Suppressor macrophage treated with lipopolysaccharide for 4 hours (primary cell): ENCODE measurements around the gene LRRC8B.
A peak's percentile ranks its signal among the peaks of the same experiment; 100 is the strongest.
"Not testable (repeated sequence)": the region's sequence is repeated elsewhere in the genome, so short reads cannot be mapped to it uniquely, and the experiment has no call there.

Experiments used
- DNase-seq: peaks from one replicate; pipeline ENCODE4 v3.0.0-alpha.2; 2020

The LRRC8B gene

GRCh38 chr1:89609781-89610456 is 85.3 kb downstream of the LRRC8B start:
- DNase-seq: no peak

GRCh38 chr1:89610457-89611011 is 85.9 kb downstream of the LRRC8B start:
- no peak for DNase-seq

DNA sequence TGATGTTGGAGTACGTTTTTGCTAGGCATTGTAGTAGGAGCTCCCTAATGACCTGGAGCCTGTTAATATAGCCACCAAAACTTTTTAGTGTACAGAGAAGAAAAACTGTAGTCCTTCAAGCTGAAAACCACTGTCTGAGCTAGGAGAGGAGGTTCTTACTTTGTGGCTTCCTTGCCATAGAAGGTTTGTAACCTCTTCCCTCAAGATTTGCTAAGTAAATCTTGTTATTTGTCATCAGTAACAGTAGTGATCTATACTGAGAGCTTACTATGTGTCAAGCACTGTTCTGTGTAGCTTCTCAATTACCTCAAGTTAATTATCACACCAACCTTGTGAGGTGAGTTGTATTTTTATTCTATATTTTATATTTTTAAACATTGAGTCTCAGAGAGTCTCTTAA is 87.1 kb downstream of the LRRC8B start:
- no peak for DNase-seq

GRCh38 chr1:89613928-89614327 is 89.3 kb downstream of the LRRC8B start:
- DNase-seq: no peak

- DNase-seq: peak; percentile 60
Measured at GRCh38 chr1:89615676-89616598, 91.3 kb downstream of the LRRC8B start.

DNA sequence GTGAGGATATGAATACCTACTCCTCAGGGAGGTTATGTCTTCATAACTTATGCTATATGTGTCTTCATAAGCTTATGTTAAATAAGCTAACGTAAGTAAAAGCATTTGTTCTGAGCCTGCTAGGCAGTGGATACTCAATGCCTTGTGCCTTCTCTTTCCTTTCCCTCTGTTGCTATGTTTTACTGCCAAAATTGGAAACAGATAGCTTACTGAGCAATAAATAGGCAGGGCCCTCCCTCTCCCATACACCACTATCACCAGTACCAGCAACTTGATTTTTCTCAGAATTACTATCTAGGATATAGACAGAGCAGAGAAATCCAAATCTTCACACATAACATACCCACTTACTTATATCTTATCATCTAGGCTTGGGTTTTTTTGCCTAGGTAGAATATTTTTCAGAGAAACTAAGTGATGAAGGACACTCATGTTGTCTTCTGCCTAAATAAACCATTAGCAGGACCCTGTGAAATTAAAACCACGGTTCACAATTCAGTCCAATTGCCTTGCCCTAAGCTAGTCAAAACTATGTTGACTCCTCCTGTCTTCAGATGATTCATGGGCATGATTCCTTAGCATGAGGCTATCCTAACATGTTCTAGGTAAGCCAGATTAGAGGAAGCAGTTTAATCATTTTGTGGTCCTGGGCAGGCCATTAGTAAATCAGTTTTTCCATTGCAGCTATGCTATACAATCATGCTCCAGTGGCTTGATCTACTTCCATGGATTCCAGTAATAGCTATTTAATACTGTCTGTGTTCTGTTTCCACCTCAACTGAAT is 92.4 kb downstream of the LRRC8B start:
- no peak for DNase-seq

DNA sequence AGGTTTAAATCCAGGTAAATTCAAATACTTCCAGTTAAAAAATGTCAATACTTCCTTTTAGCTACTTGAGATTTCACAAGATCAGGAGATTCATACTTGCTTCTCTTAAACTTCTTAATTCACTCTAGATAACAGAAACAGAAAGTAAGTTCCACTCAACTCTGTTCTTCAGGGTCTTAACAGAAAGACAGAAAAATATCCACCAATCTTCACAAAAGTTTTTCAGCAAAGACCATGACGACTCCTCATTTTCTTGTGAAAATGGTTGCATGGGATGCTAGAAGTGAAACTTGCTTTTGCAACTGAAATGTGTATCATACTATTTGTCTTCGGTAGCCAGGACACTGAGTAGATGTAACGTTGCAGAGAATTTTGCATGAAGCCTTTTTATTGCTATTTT is 96.0 kb downstream of the LRRC8B start:
- DNase-seq: peak; percentile 26

GRCh38 chr1:89622895-89623294 is 98.3 kb downstream of the LRRC8B start:
- DNase-seq: no peak

DNA sequence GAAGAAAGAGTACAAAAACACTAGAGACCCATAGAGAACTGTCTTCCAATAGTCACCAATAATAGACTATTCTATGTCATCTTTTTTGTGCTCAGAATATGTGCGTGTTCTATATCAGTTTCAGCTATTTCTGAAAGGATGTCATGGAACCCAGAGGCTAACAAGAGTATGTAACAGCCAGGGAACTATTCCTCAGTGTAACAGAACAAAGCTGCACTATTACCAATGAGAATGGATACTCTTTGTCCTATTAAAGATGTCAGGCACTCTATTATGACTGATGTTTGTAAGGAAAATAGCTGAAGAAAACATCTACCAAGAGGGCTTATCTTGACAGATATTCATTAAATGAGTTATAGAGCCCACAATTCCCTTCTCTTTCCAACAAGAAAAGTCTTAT is 99.7 kb downstream of the LRRC8B start:
- DNase-seq: no peak

- DNase-seq: no peak
Measured at GRCh38 chr1:89624715-89625323, 100.2 kb downstream of the LRRC8B start.

DNA sequence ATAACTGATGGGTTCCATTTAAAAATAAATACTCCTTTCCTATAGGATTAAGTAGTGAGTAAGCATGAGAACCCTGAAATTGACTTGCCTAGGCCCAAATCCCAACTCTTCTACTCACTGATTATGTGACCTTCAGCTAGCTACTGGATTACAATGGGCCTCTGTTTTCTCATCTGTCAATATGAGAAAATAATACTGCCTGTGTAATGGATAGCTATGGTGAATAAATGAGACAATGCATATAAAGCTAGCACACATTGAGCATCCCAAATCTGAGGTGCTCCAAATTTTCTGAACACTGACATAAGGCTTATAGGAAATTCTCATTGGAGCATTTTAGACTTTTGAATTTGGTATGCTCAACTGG is 103.0 kb downstream of the LRRC8B start:
- DNase-seq: no peak

DNA sequence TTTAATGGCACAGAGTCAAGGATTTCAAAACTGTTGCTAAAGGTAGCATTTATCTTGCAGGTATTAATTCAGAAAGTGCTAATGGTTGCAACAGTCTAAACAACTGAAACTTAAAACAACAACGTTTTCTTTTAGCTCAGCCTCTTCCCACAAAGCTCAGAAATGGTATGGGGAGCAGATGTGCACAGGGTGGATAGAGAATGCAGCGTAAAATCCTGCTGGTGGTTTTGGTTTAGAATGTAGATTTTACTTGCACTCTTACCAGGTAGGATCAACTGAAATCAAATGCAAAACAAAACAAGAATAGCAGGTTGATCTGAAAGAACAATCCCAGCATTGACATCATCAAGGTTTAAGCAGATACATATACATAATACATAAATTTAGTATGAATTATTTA is 104.5 kb downstream of the LRRC8B start:
- DNase-seq: no peak

- DNase-seq: not testable (repeated sequence)
Measured at GRCh38 chr1:89629600-89629999, 105.0 kb downstream of the LRRC8B start.

GRCh38 chr1:89630048-89630447 is 105.4 kb downstream of the LRRC8B start:
- no peak for DNase-seq

DNA sequence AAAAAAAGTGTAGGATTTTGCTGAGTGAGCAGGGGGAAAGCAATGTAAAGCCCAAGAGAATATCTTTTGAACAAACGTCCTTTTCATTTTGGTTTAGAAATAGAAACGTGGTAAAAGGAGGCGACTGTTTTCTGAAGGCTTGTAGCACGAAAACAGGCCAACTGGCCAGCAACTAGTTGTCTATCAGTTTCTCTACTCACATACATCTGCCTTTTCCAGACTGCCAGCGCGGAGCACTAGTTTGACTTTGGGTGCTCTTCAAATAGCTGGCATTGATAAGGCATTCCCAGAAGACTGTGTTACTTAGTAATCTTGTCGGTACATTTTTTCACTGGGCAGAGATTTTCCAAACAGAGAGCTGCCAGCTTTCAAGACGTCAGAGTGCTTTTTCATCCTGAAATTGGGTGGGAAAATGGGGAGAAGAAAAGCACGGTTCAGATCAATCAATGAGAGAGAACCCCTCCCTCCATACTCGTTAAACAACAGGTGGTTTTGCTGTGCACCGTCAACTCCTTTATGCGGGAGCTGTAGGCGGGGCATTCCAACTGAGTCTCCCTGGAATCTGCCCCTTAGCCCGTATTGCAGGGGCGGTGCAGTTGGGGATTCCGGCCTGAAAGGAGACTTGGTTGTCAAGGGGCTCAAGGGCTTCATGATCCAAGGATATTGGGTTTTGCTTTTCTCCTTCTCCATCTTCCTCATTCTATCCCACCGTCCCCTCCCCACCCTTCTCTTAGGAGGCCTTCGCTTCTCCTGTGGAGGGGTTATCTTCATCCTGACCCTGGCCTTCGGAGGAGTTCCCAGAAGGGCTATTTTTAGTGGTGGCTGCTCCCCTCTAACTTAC is 107.4 kb downstream of the LRRC8B start:
- no peak for DNase-seq

- peak; percentile 92 for DNase-seq
Measured at GRCh38 chr1:89632657-89633247, 108.1 kb downstream of the LRRC8B start, which contains the start of gene LRRC8C. Gene LRRC8C (plus strand): TSS chr1:89633120. CDS start chr1:89686474, 53,354 bp downstream.

DNA sequence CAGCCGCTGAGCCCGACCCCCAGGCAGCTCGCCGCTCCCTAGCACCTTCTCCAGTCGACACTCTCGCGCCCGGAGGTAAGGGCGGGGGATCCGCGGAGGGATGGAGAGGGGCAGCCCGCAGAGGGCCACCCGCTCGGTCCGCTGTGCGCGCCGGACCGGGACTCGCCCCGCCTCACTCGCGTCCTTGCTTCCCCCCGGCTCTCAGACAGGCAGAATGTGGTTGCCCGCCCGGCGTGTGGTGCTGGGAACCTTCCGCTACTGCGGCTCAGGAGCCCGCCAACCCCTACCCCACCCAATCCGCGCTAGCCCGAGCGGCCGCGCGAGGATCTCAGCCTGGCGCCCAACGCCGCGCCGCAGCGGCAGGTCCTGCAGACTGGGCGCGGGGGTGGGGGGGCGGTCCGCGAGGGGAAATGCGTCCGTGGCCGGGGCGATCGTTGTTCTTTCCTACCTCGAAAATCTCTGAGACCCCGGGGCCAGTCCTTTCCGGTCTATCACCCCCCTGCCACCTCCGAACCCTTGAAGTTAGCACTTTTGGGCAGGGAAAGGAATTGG is 108.7 kb downstream of the LRRC8B start:
- peak; percentile 49 for DNase-seq

GRCh38 chr1:89633800-89634625 is 109.4 kb downstream of the LRRC8B start:
- no peak for DNase-seq

DNA sequence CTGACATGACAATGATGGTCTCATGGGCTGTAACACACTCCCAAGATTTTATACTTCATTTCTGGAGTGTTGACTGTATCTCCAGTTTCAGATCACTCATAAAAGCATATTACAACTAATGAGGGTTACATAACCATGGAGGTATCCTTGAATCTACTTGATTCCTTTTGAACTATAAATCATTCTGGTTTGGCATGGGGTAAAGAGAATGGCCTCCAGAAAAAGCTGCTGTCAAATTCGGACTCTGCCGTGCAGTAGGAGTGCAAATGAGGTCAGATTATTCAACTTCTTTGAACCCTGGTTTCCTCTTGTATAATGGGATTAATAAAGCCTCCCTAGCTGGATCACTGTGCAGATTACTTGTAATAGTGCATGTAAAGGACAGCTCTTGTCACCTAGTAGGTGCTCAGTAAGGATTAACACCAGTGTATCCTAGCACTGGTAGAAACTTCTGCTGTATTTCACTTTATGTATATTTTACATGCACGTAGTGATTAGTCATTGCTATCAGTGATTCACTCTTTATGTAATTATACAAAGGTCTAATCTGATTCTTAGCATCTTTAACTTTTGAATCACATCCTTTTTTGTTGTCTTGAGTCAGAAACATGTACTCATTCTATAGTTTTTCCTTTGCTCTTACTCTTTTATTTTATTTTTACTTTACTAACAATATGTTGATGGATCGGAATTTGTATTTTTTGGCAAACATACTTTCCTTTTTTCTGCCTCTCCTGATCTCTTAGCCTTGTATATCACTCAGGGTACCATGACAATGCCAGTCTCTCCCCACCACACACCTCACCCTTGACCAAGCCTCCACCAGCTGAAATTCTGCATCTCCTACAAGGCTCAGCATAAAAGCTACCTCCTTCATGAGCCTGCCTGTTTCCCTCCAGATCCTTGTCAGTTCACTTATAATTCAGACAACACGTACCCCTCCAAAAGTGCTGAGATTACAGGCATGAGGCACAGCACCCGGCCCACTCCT is 111.5 kb downstream of the LRRC8B start:
- DNase-seq: peak; percentile 40
